H1 (cell line): ENCODE measurements around the gene ADAM12. TPM values are rescaled to one million over a fixed set of nuclear protein-coding genes. Genes with fewer than 3 reads are reported as not detected.
A peak's percentile ranks its signal among the peaks of the same experiment; 100 is the strongest.

ENCODE experiments used
- CTCF ChIA-PET: fragments of 300-600 bp; sonication (Branson Sonifier 250); formaldehyde crosslinking; loops from one replicate; lab custom pipeline; 2021; ENCODE audit not compliant: partially characterized antibody; lab: Charles Lee
- POLR2A ChIA-PET: fragments of 300-600 bp; sonication (Branson Sonifier 250); formaldehyde crosslinking; loops from one replicate; lab custom pipeline; 2021; ENCODE audit warnings: inconsistent platforms; ENCODE audit not compliant: partially characterized antibody; lab: Charles Lee
- DNase-seq, 2 experiments: peaks; one replicate each; pipeline versions ENCODE4 v3.0.0 to v3.0.0-alpha.2; 2010 to 2022; ENCODE audit warnings: low spot score in 2 of 2, low read depth in 1 of 2, mixed read lengths in 1 of 2
- FAIRE-seq: peaks from 2 replicates; lab custom pipeline; 2011; peaks lifted over from hg19 to GRCh38; lab: Jason Lieb, UNC
- H2AFZ ChIP-seq: 2 replicates; pipeline ENCODE4 v1.8.1; 2012; ENCODE audit warnings: low read length, inconsistent platforms
- H2AK5ac ChIP-seq: 2 replicates; pipeline ENCODE4 v1.6.1; 2013; ENCODE audit warnings: low read depth, low read length
- H2BK120ac ChIP-seq: replicated peaks from 2 replicates; pipeline ENCODE3; 2013; ENCODE audit warnings: low read depth, low read length, inconsistent platforms
- H2BK12ac ChIP-seq: 2 replicates; pipeline ENCODE4 v1.6.1; 2013; ENCODE audit warnings: low read depth, low read length
- H2BK15ac ChIP-seq: 2 replicates; pipeline ENCODE4 v1.6.1; 2013; ENCODE audit warnings: low read length
- H2BK20ac ChIP-seq: 2 replicates; pipeline ENCODE4 v1.6.1; 2013; ENCODE audit warnings: low read length
- H2BK5ac ChIP-seq: 2 replicates; pipeline ENCODE4 v1.6.1; 2013; ENCODE audit warnings: low read depth, low read length
- H3K14ac ChIP-seq: 2 replicates; pipeline ENCODE4 v1.6.1; 2013; ENCODE audit warnings: inconsistent platforms; ENCODE audit not compliant: insufficient read length
- H3K18ac ChIP-seq: 2 replicates; pipeline ENCODE4 v1.6.1; 2013; ENCODE audit warnings: low read length; ENCODE audit errors: extremely low read depth
- H3K23ac ChIP-seq: 2 replicates; pipeline ENCODE4 v1.6.1; 2013; ENCODE audit warnings: inconsistent platforms; ENCODE audit not compliant: insufficient read length
- H3K23me2 ChIP-seq: 2 replicates; pipeline ENCODE4 v1.6.1; 2013; ENCODE audit warnings: low read depth, low read length
- H3K27ac ChIP-seq: 2 replicates; pipeline ENCODE4 v1.6.1; 2011; ENCODE audit warnings: low read depth, low read length, inconsistent platforms
- H3K27me3 ChIP-seq, 4 experiments: replicated peaks in 1 of 4; 1 replicate in 1 of 4; 2 replicates in 3 of 4; pipeline versions ENCODE4 v1.6.1 to v1.8.1; 2011 to 2013; ENCODE audit warnings: low read length in 3 of 4, mild to moderate bottlenecking in 3 of 4, inconsistent platforms in 2 of 4, mixed read lengths in 2 of 4, moderate library complexity in 1 of 4; ENCODE audit not compliant: control insufficient read depth in 3 of 4, insufficient read depth in 3 of 4; ENCODE audit errors: extremely low read depth in 1 of 4
- H3K36me3 ChIP-seq, 4 experiments: 2 replicates each; pipeline versions ENCODE4 v1.6.1 to v1.8.1; 2011 to 2013; ENCODE audit warnings: mild to moderate bottlenecking in 4 of 4, low read length in 3 of 4, moderate library complexity in 2 of 4, control low read depth in 1 of 4, inconsistent platforms in 1 of 4; ENCODE audit not compliant: insufficient read depth in 4 of 4, control insufficient read depth in 2 of 4
- H3K4ac ChIP-seq: replicated peaks from 2 replicates; pipeline ENCODE3; 2013; ENCODE audit warnings: low read length, low read depth, mixed read lengths, inconsistent platforms; ENCODE audit not compliant: insufficient read length
- H3K4me1 ChIP-seq, 4 experiments: replicated peaks in 1 of 4; 1 replicate in 1 of 4; 2 replicates in 3 of 4; pipeline versions ENCODE4 v1.6.1 to v1.8.1; 2011 to 2013; ENCODE audit warnings: low read length in 3 of 4, inconsistent platforms in 2 of 4, mixed read lengths in 1 of 4; ENCODE audit not compliant: insufficient read depth in 4 of 4, control insufficient read depth in 3 of 4
- H3K4me2 ChIP-seq, 2 experiments: 2 replicates each; pipeline versions ENCODE4 v1.6.1 to v1.8.1; 2011 to 2013; ENCODE audit warnings: low read depth in 2 of 2, low read length in 2 of 2, control low read depth in 1 of 2, inconsistent platforms in 1 of 2, mild to moderate bottlenecking in 1 of 2; ENCODE audit not compliant: insufficient read depth in 1 of 2
- H3K4me3 ChIP-seq, 4 experiments: fragments of 200-600, 300-600 bp in 1 of 4; sonication (generic), shearing (Covaris generic), sonication (Bioruptor Twin) in 1 of 4; 2 replicates each; pipeline versions ENCODE4 v1.5.1 to v1.8.1; 2011 to 2016; ENCODE audit warnings: low read length in 4 of 4, low read depth in 3 of 4, control low read depth in 2 of 4, inconsistent platforms in 2 of 4, mild to moderate bottlenecking in 2 of 4, mixed read lengths in 1 of 4, moderate library complexity in 1 of 4; ENCODE audit not compliant: insufficient read depth in 2 of 4; ENCODE audit errors: extremely low read depth in 1 of 4
- H3K56ac ChIP-seq: replicated peaks from 2 replicates; pipeline ENCODE3; 2013; ENCODE audit warnings: low read depth, mild to moderate bottlenecking, mixed read lengths, low read length, inconsistent platforms; ENCODE audit not compliant: insufficient read length
- H3K79me1 ChIP-seq: 2 replicates; pipeline ENCODE4 v1.6.1; 2013; ENCODE audit warnings: low read depth, low read length, control low read depth
- H3K79me2 ChIP-seq, 2 experiments: 2 replicates each; pipeline versions ENCODE4 v1.6.1 to v1.8.1; 2012 to 2013; ENCODE audit warnings: low read length in 2 of 2, mild to moderate bottlenecking in 2 of 2, inconsistent platforms in 1 of 2; ENCODE audit not compliant: insufficient read depth in 2 of 2, control insufficient read depth in 1 of 2
- H3K9ac ChIP-seq, 4 experiments: replicated peaks in 1 of 4; 1 replicate in 1 of 4; 2 replicates in 3 of 4; pipeline versions ENCODE4 v1.6.1 to v1.8.1; 2011 to 2013; ENCODE audit warnings: low read depth in 3 of 4, low read length in 3 of 4, control low read depth in 2 of 4, mild to moderate bottlenecking in 2 of 4, moderate library complexity in 2 of 4, inconsistent platforms in 1 of 4; ENCODE audit errors: extremely low read depth in 1 of 4
- H3K9me3 ChIP-seq, 2 experiments: 2 replicates each; pipeline versions ENCODE4 v1.6.1 to v1.8.1; 2012 to 2013; ENCODE audit warnings: mild to moderate bottlenecking in 2 of 2, moderate library complexity in 2 of 2, control low read depth in 1 of 2, inconsistent platforms in 1 of 2, low read depth in 1 of 2, low read length in 1 of 2, mixed read lengths in 1 of 2; ENCODE audit not compliant: insufficient read depth in 2 of 2
- H4K20me1 ChIP-seq, 2 experiments: replicated peaks in 1 of 2; 2 replicates each; pipeline versions ENCODE3 to v1.8.1; 2011 to 2013; ENCODE audit warnings: inconsistent platforms in 2 of 2, low read length in 2 of 2, mild to moderate bottlenecking in 1 of 2; ENCODE audit not compliant: insufficient read depth in 2 of 2, control insufficient read depth in 1 of 2
- H4K5ac ChIP-seq: 2 replicates; pipeline ENCODE4 v1.6.1; 2013; ENCODE audit warnings: low read length, low read depth, mixed read lengths, inconsistent platforms; ENCODE audit not compliant: insufficient read length
- H4K8ac ChIP-seq: 2 replicates; pipeline ENCODE4 v1.8.0; 2013; ENCODE audit warnings: mild to moderate bottlenecking, moderate library complexity, low read length, inconsistent platforms; ENCODE audit not compliant: insufficient read depth; ENCODE audit errors: extremely low read depth
- H4K91ac ChIP-seq: replicated peaks from 2 replicates; pipeline ENCODE3; 2013; ENCODE audit warnings: low read length, mixed read lengths, inconsistent platforms; ENCODE audit not compliant: insufficient read length
- JUND ChIP-seq: IDR thresholded peaks from 2 replicates; pipeline ENCODE4 v1.6.1; 2011; ENCODE audit warnings: mild to moderate bottlenecking, improper control_type of control experiment, low read length
- KDM4A ChIP-seq: IDR thresholded peaks from one replicate; pipeline ENCODE4 v1.7.1; 2012; ENCODE audit warnings: low read depth, mild to moderate bottlenecking, moderate library complexity, low read length, inconsistent platforms; ENCODE audit not compliant: severe bottlenecking
- MAFK ChIP-seq: IDR thresholded peaks from 2 replicates; pipeline ENCODE4 v1.6.1; 2012; ENCODE audit warnings: low read depth, mild to moderate bottlenecking, improper control_type of control experiment, low read length
- RAD21 ChIP-seq, 2 experiments: IDR thresholded peaks in 1 of 2; conservative IDR thresholded peaks in 1 of 2; 2 replicates each; pipeline ENCODE4 v1.6.1; 2011; ENCODE audit warnings: low read depth in 2 of 2, low read length in 2 of 2, improper control_type of control experiment in 1 of 2, inconsistent platforms in 1 of 2, mild to moderate bottlenecking in 1 of 2, moderate library complexity in 1 of 2
- RFX5 ChIP-seq: IDR thresholded peaks from 2 replicates; pipeline ENCODE4 v1.6.1; 2011; ENCODE audit warnings: low read depth, low read length, improper control_type of control experiment, borderline replicate concordance
- SUZ12 ChIP-seq: fragments of 200-600 bp; sonication (generic); IDR thresholded peaks from 2 replicates; pipeline ENCODE4 v1.6.1; 2012; ENCODE audit warnings: mild to moderate bottlenecking, inconsistent platforms, low read length, moderate library complexity, mixed read lengths
- YY1 ChIP-seq: IDR thresholded peaks from 2 replicates; pipeline ENCODE4 v1.6.1; 2011; ENCODE audit warnings: low read depth, mild to moderate bottlenecking, low read length
- WGBS, 2 experiments: shearing (Covaris generic) in 1 of 2; methylation state at CpG; one replicate each; pipeline versions ENCODE4 v1.1.6 to v1.1.7; 2013 to 2015; ENCODE audit warnings: low lambda C conversion rate in 2 of 2, mixed read lengths in 2 of 2, inconsistent platforms in 1 of 2, low coverage in 1 of 2, missing lambda C conversion rate in 1 of 2; ENCODE audit not compliant: insufficient replicate concordance in 2 of 2, insufficient coverage in 1 of 2, insufficient read length in 1 of 2; ENCODE audit errors: extremely low coverage in 1 of 2, missing lambda C conversion rate in 1 of 2; 5-methylcytosine and 5-hydroxymethylcytosine counted together
- polyA plus RNA-seq, 7 experiments: library from polyadenylated mRNA; depleted of rRNA in 3 of 7; stranded (reverse) in 5 of 7; unstranded in 2 of 7; fragments of >200 nt in 5 of 7; fragments of 200-250 nt in 2 of 7; gene quantifications; 1 replicate in 5 of 7; 2 replicates in 1 of 7; 4 replicates in 1 of 7; pipeline versions ENCODE4 v1.2.1 to v1.2.3, GENCODE V29; 2011 to 2013; ENCODE audit warnings: missing spikeins in 2 of 7, mixed read lengths in 2 of 7
- total RNA-seq: library from RNA; stranded (reverse); fragmentation: NEBNext Ultra II Directional; extraction: Animal tissue kit (Norgen Biotek cat#: 25700); gene quantifications from 2 replicates; pipeline ENCODE4 v1.2.1, GENCODE V29; 2021
- TF ChIP-seq, protein P1 (sequence below), 3 experiments: IDR thresholded peaks; 1 replicate in 2 of 3; 2 replicates in 1 of 3; pipeline versions ENCODE4 v1.5.1 to v1.6.1; 2011; ENCODE audit warnings: low read length in 3 of 3, mild to moderate bottlenecking in 3 of 3, inconsistent platforms in 2 of 3, low read depth in 1 of 3, moderate library complexity in 1 of 3; ENCODE audit not compliant: insufficient read depth in 1 of 3; ENCODE audit errors: control extremely low read depth in 1 of 3

ADAM12 gene
- total and polyA plus RNA-seq, 2 of the 8 experiments (the other 6 are each of a cell fraction or from before 2014, with no cell fraction given), result 0.07 to 0.17 TPM

DNA sequence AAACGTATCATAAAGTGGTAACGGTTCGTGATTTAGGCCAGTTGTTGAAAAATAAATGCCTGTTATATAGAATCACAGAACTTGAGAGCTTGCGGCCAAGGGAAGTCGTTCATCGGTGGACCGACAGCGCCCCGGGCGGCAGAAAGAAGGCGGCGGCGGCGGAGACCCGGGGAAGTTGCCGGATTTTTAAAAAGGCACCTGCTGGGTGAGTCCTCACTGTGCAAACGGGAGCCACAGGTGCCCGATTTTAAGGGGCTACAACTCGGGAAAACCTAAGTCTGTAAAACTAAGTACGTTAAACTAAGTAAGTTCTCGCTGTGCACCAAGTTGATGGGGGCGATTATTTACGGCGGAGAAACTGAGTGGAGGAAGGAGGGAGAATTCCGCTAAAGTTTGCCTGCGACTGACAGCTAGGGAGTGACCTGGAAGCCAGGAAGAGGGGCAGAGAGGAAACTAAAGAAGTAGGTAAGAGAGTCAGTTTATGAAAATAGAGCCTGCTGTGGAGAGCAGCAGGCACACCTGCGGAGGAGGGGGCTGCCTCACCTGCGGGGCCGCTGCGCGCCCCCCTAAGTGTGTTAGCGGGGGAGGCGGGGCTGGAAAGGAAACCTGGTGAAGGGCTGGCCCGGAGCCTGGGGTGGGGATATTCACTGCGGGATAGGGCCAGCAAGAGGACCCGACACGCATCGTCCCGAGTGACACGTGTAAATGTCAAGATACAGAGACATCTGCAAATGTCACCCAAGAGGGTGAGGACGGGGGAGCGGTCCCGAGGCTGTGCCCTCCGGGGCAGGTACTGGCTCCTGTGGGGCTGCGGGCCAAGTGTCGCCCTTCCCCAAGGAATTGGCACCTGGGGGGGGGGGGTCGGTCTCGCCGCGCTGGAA lies 996 bp downstream of the ADAM12 start:
- ChIA-PET POLR2A (no interaction called here), CTCF (interaction anchor here (0.7 to 2.0 kb wide), 23 partner anchors 14 to 453 kb away, joined by 3 to 10 read pairs (median 3); no protein-coding TSS in a partner anchor)
- H3K4me1 ChIP-seq, result peaks cover 0 to 2% (median 0%) of the 10 kb centered on the region in 4 experiments; a peak in 4 of 7 replicates
- H3K23ac ChIP-seq, result no peak overlapping the region
- no peak for FAIRE-seq
- H3K79me2 ChIP-seq, result no peaks in the 10 kb centered on the region
- no peaks in the 10 kb centered on the region for H4K20me1 ChIP-seq
- H3K36me3 ChIP-seq, result no peaks in the 10 kb centered on the region
- whole genome bisulfite sequencing, 2 experiments, result 7% methylated on average over 40 of the region's 50 CpGs; no CpG with 5 or more reads in 1 of the 2 experiments
- no peak overlapping the region for H3K18ac ChIP-seq
- no peak overlapping the region for H4K5ac ChIP-seq
- H3K9me3 ChIP-seq, result no peaks in the 10 kb centered on the region; a peak in 1 of 4 replicates
- no peak overlapping the region for H3K56ac ChIP-seq
- H4K91ac ChIP-seq, result no peak overlapping the region
- H2BK120ac ChIP-seq, result no peak overlapping the region
- H2BK12ac ChIP-seq, result no peak overlapping the region
- H3K14ac ChIP-seq, result no peak overlapping the region
- no peak overlapping the region for H2AK5ac ChIP-seq
- H3K4me3 ChIP-seq, result peak overlapping the region; percentile 45 to 68 (median 61)
- H3K23me2 ChIP-seq, result peaks cover 13% of the 10 kb centered on the region
- H3K4me2 ChIP-seq, result peak overlapping the region; percentile 66 to 90
- no peak overlapping the region for H2BK5ac ChIP-seq
- DNase-seq, result peak in 1 of 2 experiments; percentile 85
- no peak overlapping the region for H3K4ac ChIP-seq
- no peak overlapping the region for H3K27ac ChIP-seq
- H3K27me3 ChIP-seq, result peaks cover 10 to 28% (median 27%) of the 10 kb centered on the region in 4 experiments
- H2BK20ac ChIP-seq, result no peak overlapping the region
- no peak overlapping the region for H2AFZ ChIP-seq
- H3K9ac ChIP-seq, result no peak overlapping the region
- no peaks in the 10 kb centered on the region for H3K79me1 ChIP-seq
- H4K8ac ChIP-seq, result no peak overlapping the region
- H2BK15ac ChIP-seq, result no peak overlapping the region
- TF ChIP-seq RFX5 (no peak), KDM4A (no peak), MAFK (no peak), RAD21 (IDR thresholded peaks at IDR 0.05 in 1 of 2, conservative IDR thresholded peaks at IDR 0.05 in 1 of 2; ENCODE audit: low read depth in 2 of 2, low read length in 2 of 2) (peak; percentile 81 to 89), SUZ12 (peak; percentile 17; the same call in 1 of the 2 replicates), JUND (0 out of 2 replicates have a peak, but pooled peaks have one; percentile 12), YY1 (0 out of 2 replicates have a peak, but pooled peaks have one; percentile 21)
- TF ChIP-seq, protein P1, sequence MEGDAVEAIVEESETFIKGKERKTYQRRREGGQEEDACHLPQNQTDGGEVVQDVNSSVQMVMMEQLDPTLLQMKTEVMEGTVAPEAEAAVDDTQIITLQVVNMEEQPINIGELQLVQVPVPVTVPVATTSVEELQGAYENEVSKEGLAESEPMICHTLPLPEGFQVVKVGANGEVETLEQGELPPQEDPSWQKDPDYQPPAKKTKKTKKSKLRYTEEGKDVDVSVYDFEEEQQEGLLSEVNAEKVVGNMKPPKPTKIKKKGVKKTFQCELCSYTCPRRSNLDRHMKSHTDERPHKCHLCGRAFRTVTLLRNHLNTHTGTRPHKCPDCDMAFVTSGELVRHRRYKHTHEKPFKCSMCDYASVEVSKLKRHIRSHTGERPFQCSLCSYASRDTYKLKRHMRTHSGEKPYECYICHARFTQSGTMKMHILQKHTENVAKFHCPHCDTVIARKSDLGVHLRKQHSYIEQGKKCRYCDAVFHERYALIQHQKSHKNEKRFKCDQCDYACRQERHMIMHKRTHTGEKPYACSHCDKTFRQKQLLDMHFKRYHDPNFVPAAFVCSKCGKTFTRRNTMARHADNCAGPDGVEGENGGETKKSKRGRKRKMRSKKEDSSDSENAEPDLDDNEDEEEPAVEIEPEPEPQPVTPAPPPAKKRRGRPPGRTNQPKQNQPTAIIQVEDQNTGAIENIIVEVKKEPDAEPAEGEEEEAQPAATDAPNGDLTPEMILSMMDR (IDR thresholded peaks at IDR 0.05; ENCODE audit: control extremely low read depth in 1 of 3, insufficient read depth in 1 of 3, low read depth in 1 of 3, low read length in 3 of 3), result peak; percentile 69 to 85 (median 72)
